Transverse colon (tissue), 4 donors: ENCODE measurements around the gene SNAP25. TPM values are rescaled to one million over a fixed set of nuclear protein-coding genes. Genes with fewer than 3 reads are reported as not detected.

Source experiments
- DNase-seq: peaks from one replicate; pipeline ENCODE4 v3.0.0-alpha.2; 2019
- H3K27ac ChIP-seq, 4 donors: fragments of 200-600 bp; sonication (generic); 2 replicates each; pipeline ENCODE4 v1.5.1; 2016 to 2018; ENCODE audit warnings: inconsistent platforms in 4 of 4
- H3K27me3 ChIP-seq: fragments of 200-600 bp; sonication (generic); 2 replicates; pipeline ENCODE4 v1.5.1; 2017; ENCODE audit warnings: inconsistent platforms
- H3K36me3 ChIP-seq, 4 donors: fragments of 200-600 bp; sonication (generic); 2 replicates each; pipeline ENCODE4 v1.5.1; 2017 to 2019; ENCODE audit warnings: inconsistent platforms in 4 of 4
- H3K4me1 ChIP-seq, 4 donors: fragments of 200-600 bp; sonication (generic); 2 replicates each; pipeline ENCODE4 v1.5.1; 2017 to 2020; ENCODE audit warnings: inconsistent platforms in 4 of 4
- H3K4me3 ChIP-seq, 4 donors: fragments of 200-600 bp; sonication (generic); 1 replicate in 1 of 4; 2 replicates in 3 of 4; pipeline versions ENCODE4 v1.5.1 to v1.6.1; 2017 to 2019; ENCODE audit warnings: inconsistent platforms in 4 of 4
- H3K9me3 ChIP-seq, 2 donors: fragments of 200-600 bp; sonication (generic); 2 replicates each; pipeline ENCODE4 v1.5.1; 2017 to 2019; ENCODE audit warnings: inconsistent platforms in 2 of 2
- CTCF ChIP-seq, 5 experiments: fragments of 200-600 bp in 3 of 5; fragments of 450-650 bp in 2 of 5; sonication (generic) in 3 of 5; IDR thresholded peaks; 1 replicate in 2 of 5; 2 replicates in 3 of 5; pipeline ENCODE4 v1.5.1; 2016 to 2017; ENCODE audit warnings: antibody characterized with exemption in 5 of 5, inconsistent platforms in 3 of 5, mild to moderate bottlenecking in 2 of 5, moderate library complexity in 1 of 5
- EP300 ChIP-seq: sonication (generic); formaldehyde crosslinking; IDR thresholded peaks from one replicate; pipeline ENCODE4 v1.6.1; 2017; ENCODE audit warnings: antibody characterized with exemption, low read depth
- POLR2A ChIP-seq: fragments of 450-650 bp; IDR thresholded peaks from one replicate; pipeline ENCODE4 v1.6.1; 2016; ENCODE audit warnings: antibody characterized with exemption, mild to moderate bottlenecking, moderate library complexity
- POLR2AphosphoS5 ChIP-seq, 3 donors: sonication (generic); formaldehyde crosslinking; IDR thresholded peaks; one replicate each; pipeline ENCODE4 v1.6.1; 2016; ENCODE audit warnings: antibody characterized with exemption in 3 of 3
- WGBS, 2 donors: methylation state at CpG; one replicate each; pipeline ENCODE4 v1.1.5; 2018; ENCODE audit warnings: low coverage in 1 of 2; 5-methylcytosine and 5-hydroxymethylcytosine counted together
- in situ Hi-C, 4 donors: fragments of 200-750 bp; cut with MboI; loops; one replicate each; pipeline versions ENCODE4 v1.15.0 to v1.15.1; 2017; ENCODE audit warnings: low sequenced_read_pairs in 3 of 4, low pct_ligation_motif_present in 1 of 4, low pct_unique_long_range_greater_than_20kb in 1 of 4
- intact Hi-C: fragments of 100-400 bp; cut with DNase I; formaldehyde crosslinking; loops from one replicate; pipeline ENCODE4 v1.15.1; 2023; ENCODE audit warnings: low total_unique reads
- total RNA-seq, 4 donors: library from RNA; depleted of rRNA; stranded (reverse); fragments of >200 nt; gene quantifications; one replicate each; pipeline ENCODE4 v1.1.0, GENCODE V29; 2016

SNAP25 gene
- total RNA-seq, 4 donors from 2014 or later, result 1.4 to 4.2 (median 2.4) TPM; not detected in 1

- Histone ChIP-seq H3K27me3 (no peaks in the 10 kb centered on the region), H3K36me3 (no peaks in the 10 kb centered on the region), H3K4me3 (no peak overlapping the region), H3K4me1 (no peaks in the 10 kb centered on the region), H3K27ac (no peak overlapping the region), H3K9me3 (no peaks in the 10 kb centered on the region)
- in situ Hi-C loops (no loop called here), intact Hi-C loops (no loop called here)
- DNase-seq, result no peak
- 47 to 79% methylated on average over 1 of the region's 1 CpG for WGBS, 2 donors
- no peak for TF ChIP-seq POLR2A
- TF ChIP-seq POLR2AphosphoS5 (IDR thresholded peaks at IDR 0.05), result no peak
- no peak for TF ChIP-seq CTCF (IDR thresholded peaks at IDR 0.05)
- TF ChIP-seq EP300, result no peak
Measured at GRCh38 chr20:10192171-10192570, 26.5 kb upstream of the SNAP25 start.

- intact Hi-C loops (no loop called here), in situ Hi-C loops (no loop called here)
- Histone ChIP-seq H3K9me3 (no peaks in the 10 kb centered on the region), H3K36me3 (no peaks in the 10 kb centered on the region), H3K4me1 (no peaks in the 10 kb centered on the region), H3K4me3 (no peak overlapping the region), H3K27me3 (no peaks in the 10 kb centered on the region), H3K27ac (no peak overlapping the region)
- WGBS, 2 donors, result 73 to 100% methylated on average over 2 of the region's 2 CpGs
- TF ChIP-seq POLR2A (no peak), POLR2AphosphoS5 (IDR thresholded peaks at IDR 0.05) (no peak), EP300 (no peak), CTCF (IDR thresholded peaks at IDR 0.05) (no peak)
- no peak for DNase-seq
Measured at GRCh38 chr20:10194166-10194565, 24.5 kb upstream of the SNAP25 start.

- intact Hi-C loops (no loop called here), in situ Hi-C loops (no loop called here)
- H3K9me3 ChIP-seq, result no peaks in the 10 kb centered on the region
- H3K4me1 ChIP-seq, result no peaks in the 10 kb centered on the region
- H3K4me3 ChIP-seq, result no peak overlapping the region
- TF ChIP-seq POLR2A, result no peak
- H3K27me3 ChIP-seq, result no peaks in the 10 kb centered on the region
- no peak overlapping the region for H3K27ac ChIP-seq
- H3K36me3 ChIP-seq, result no peaks in the 10 kb centered on the region
- no peak for DNase-seq
Measured at GRCh38 chr20:10200330-10200729, 18.3 kb upstream of the SNAP25 start.

- no peak for DNase-seq
- Histone ChIP-seq H3K27ac (no peak overlapping the region), H3K9me3 (no peaks in the 10 kb centered on the region), H3K27me3 (no peaks in the 10 kb centered on the region), H3K4me3 (no peak overlapping the region), H3K4me1 (no peaks in the 10 kb centered on the region), H3K36me3 (no peaks in the 10 kb centered on the region)
- in situ Hi-C loops (no loop called here), intact Hi-C loops (no loop called here)
- TF ChIP-seq CTCF (IDR thresholded peaks at IDR 0.05) (no peak), POLR2AphosphoS5 (IDR thresholded peaks at IDR 0.05) (no peak)
- 60 to 75% methylated on average over 3 of the region's 3 CpGs for WGBS, 2 donors
Measured at GRCh38 chr20:10201321-10201870, 17.2 kb upstream of the SNAP25 start.

GRCh38 chr20:10209091-10209490 lies 9.5 kb upstream of the SNAP25 start:
- H3K4me3 ChIP-seq, result no peak overlapping the region
- peaks cover 1% of the 10 kb centered on the region for H3K27me3 ChIP-seq
- in situ Hi-C loops (no loop called here), intact Hi-C loops (no loop called here)
- no peaks in the 10 kb centered on the region for H3K36me3 ChIP-seq
- DNase-seq, result no peak
- H3K9me3 ChIP-seq, result no peaks in the 10 kb centered on the region
- no peak overlapping the region for H3K27ac ChIP-seq
- H3K4me1 ChIP-seq, result no peaks in the 10 kb centered on the region
- TF ChIP-seq POLR2A (no peak), POLR2AphosphoS5 (IDR thresholded peaks at IDR 0.05) (no peak), CTCF (IDR thresholded peaks at IDR 0.05) (no peak), EP300 (no peak)
- WGBS, 2 donors, result 38 to 57% methylated on average over 1 of the region's 1 CpG
